Measurements from ENCODE around the gene ADGRA1. TPM values are rescaled to one million over a fixed set of nuclear protein-coding genes. Genes with fewer than 3 reads are reported as not detected.

Gene ADGRA1
- total and polyA plus RNA-seq, 2 of the 8 experiments (the other 6 are each of a cell fraction or from before 2014, with no cell fraction given), result 0.17 to 0.21 TPM

GRCh38 chr10:133180965-133181639 is 93.4 kb downstream of the ADGRA1 start:
- Histone ChIP-seq H3K4me1 (replicated peaks in 1 of 4; ENCODE audit: control insufficient read depth in 3 of 4, insufficient read depth in 4 of 4, low read length in 3 of 4) (no peaks in the 10 kb centered on the region), H4K5ac (ENCODE audit: insufficient read length, low read depth, low read length) (no peak overlapping the region), H3K14ac (ENCODE audit: insufficient read length) (no peak overlapping the region), H2AK5ac (ENCODE audit: low read depth, low read length) (no peak overlapping the region), H3K9ac (replicated peaks in 1 of 4; ENCODE audit: extremely low read depth in 1 of 4, low read depth in 3 of 4, low read length in 3 of 4) (no peak overlapping the region), H3K27ac (ENCODE audit: low read depth, low read length) (no peak overlapping the region), H3K56ac (replicated peaks; ENCODE audit: insufficient read length, low read depth, low read length) (no peak overlapping the region), H2BK20ac (ENCODE audit: low read length) (no peak overlapping the region), H2BK120ac (replicated peaks; ENCODE audit: low read depth, low read length) (no peak overlapping the region), H3K4me3 (ENCODE audit: extremely low read depth in 1 of 4, insufficient read depth in 2 of 4, low read depth in 3 of 4, low read length in 4 of 4) (no peak overlapping the region), H4K20me1 (replicated peaks in 1 of 2; ENCODE audit: control insufficient read depth in 1 of 2, insufficient read depth in 2 of 2, low read length in 2 of 2) (peaks cover 0 to 16% of the 10 kb centered on the region in 2 experiments), H3K9me3 (ENCODE audit: insufficient read depth in 2 of 2, low read depth in 1 of 2, low read length in 1 of 2) (peaks cover 10 to 22% of the 10 kb centered on the region in 2 experiments), H2BK15ac (ENCODE audit: low read length) (no peak overlapping the region), H2BK12ac (ENCODE audit: low read depth, low read length) (no peak overlapping the region), H3K18ac (ENCODE audit: extremely low read depth, low read length) (no peak overlapping the region; the same call in 1 of the 2 replicates), H3K23ac (ENCODE audit: insufficient read length) (no peak overlapping the region), H3K27me3 (replicated peaks in 1 of 4; ENCODE audit: control insufficient read depth in 3 of 4, extremely low read depth in 1 of 4, insufficient read depth in 3 of 4, low read length in 3 of 4) (no peaks in the 10 kb centered on the region), H2AFZ (ENCODE audit: low read length) (no peak overlapping the region), H3K4me2 (ENCODE audit: insufficient read depth in 1 of 2, low read depth in 2 of 2, low read length in 2 of 2) (no peak overlapping the region), H3K4ac (replicated peaks; ENCODE audit: insufficient read length, low read depth, low read length) (no peak overlapping the region), H4K8ac (ENCODE audit: extremely low read depth, insufficient read depth, low read length) (no peak overlapping the region), H3K79me1 (ENCODE audit: low read depth, low read length) (no peaks in the 10 kb centered on the region), H2BK5ac (ENCODE audit: low read depth, low read length) (no peak overlapping the region), H3K79me2 (ENCODE audit: control insufficient read depth in 1 of 2, insufficient read depth in 2 of 2, low read length in 2 of 2) (no peaks in the 10 kb centered on the region), H3K23me2 (ENCODE audit: low read depth, low read length) (peaks cover 10% of the 10 kb centered on the region), H3K36me3 (ENCODE audit: control insufficient read depth in 2 of 4, insufficient read depth in 4 of 4, low read length in 3 of 4) (peaks cover 0 to 16% (median 9%) of the 10 kb centered on the region in 4 experiments; a peak in 4 of 8 replicates), H4K91ac (replicated peaks; ENCODE audit: insufficient read length, low read length) (no peak overlapping the region)
- 93% methylated on average over 23 of the region's 23 CpGs; no CpG with 5 or more reads in 1 of the 2 experiments for WGBS, 2 experiments (ENCODE audit: extremely low coverage in 1 of 2, insufficient coverage in 1 of 2, insufficient read length in 1 of 2, insufficient replicate concordance in 2 of 2, low coverage in 1 of 2, low lambda C conversion rate in 2 of 2, missing lambda C conversion rate in 1 of 2)
- DNase-seq (ENCODE audit: low read depth in 1 of 2, low spot score in 2 of 2), result no peak
- CTCF ChIA-PET (ENCODE audit: partially characterized antibody), result interaction anchor here (0.8 to 1.5 kb wide), 5 partner anchors 15 to 37 kb away, joined by 3 to 9 read pairs (median 4); no protein-coding TSS in a partner anchor
- no peak for FAIRE-seq
- POLR2A ChIA-PET (ENCODE audit: partially characterized antibody), result interaction anchor here (0.7 to 2.4 kb wide), 6 partner anchors 16 to 37 kb away, joined by 3 to 10 read pairs (median 3); no protein-coding TSS in a partner anchor
- no peak for TF ChIP-seq SP2 (IDR thresholded peaks at IDR 0.05; ENCODE audit: low read length)
- TF ChIP-seq JUN (IDR thresholded peaks at IDR 0.05; ENCODE audit: low read depth, low read length), result no peak
- TF ChIP-seq NANOG (IDR thresholded peaks at IDR 0.05; ENCODE audit: insufficient read depth, low read depth, low read length, poor library complexity, severe bottlenecking), result no peak
- TF ChIP-seq GABPA (IDR thresholded peaks at IDR 0.05; ENCODE audit: borderline replicate concordance, insufficient read depth, low read length), result no peak
- no peak for TF ChIP-seq GTF2F1 (IDR thresholded peaks at IDR 0.05; ENCODE audit: borderline replicate concordance, low read depth, low read length)
